Kidney (tissue), 14 donors: Measurements from ENCODE around the gene ADARB1. TPM values are rescaled to one million over a fixed set of nuclear protein-coding genes. Genes with fewer than 3 reads are reported as not detected.
A peak's percentile ranks its signal among the peaks of the same experiment; 100 is the strongest.

Source experiments
- DNase-seq, 5 donors: peaks; one replicate each; pipeline ENCODE4 v3.0.0-alpha.2; 2013 to 2020
- FAIRE-seq: peaks from 2 replicates; lab custom pipeline; 2012; peaks lifted over from hg19 to GRCh38; lab: Jason Lieb, UNC
- H3K27ac ChIP-seq, 2 donors: one replicate each; pipeline ENCODE4 v1.7.0; 2013; ENCODE audit warnings: low read depth in 2 of 2, low read length in 2 of 2, inconsistent platforms in 1 of 2
- H3K27me3 ChIP-seq: one replicate; pipeline ENCODE4 v1.7.1; 2013; ENCODE audit warnings: low read length, inconsistent platforms; ENCODE audit not compliant: control insufficient read depth, insufficient read depth
- H3K36me3 ChIP-seq, 3 donors: one replicate each; pipeline versions ENCODE4 v1.7.0 to v1.7.1; 2013; ENCODE audit warnings: low read length in 3 of 3, control low read depth in 1 of 3, inconsistent platforms in 1 of 3; ENCODE audit not compliant: insufficient read depth in 3 of 3, control insufficient read depth in 2 of 3
- H3K4me1 ChIP-seq, 3 donors: one replicate each; pipeline versions ENCODE4 v1.7.0 to v1.7.1; 2013; ENCODE audit warnings: low read length in 3 of 3, inconsistent platforms in 1 of 3, low read depth in 1 of 3; ENCODE audit not compliant: control insufficient read depth in 2 of 3, insufficient read depth in 2 of 3
- H3K4me3 ChIP-seq, 3 donors: one replicate each; pipeline versions ENCODE4 v1.7.0 to v1.8.1; 2013; ENCODE audit warnings: low read length in 3 of 3, control low read depth in 1 of 3, inconsistent platforms in 1 of 3
- H3K9ac ChIP-seq, 3 donors: one replicate each; pipeline versions ENCODE4 v1.7.0 to v1.7.1; 2013; ENCODE audit warnings: low read length in 3 of 3, control low read depth in 1 of 3, inconsistent platforms in 1 of 3
- H3K9me3 ChIP-seq, 3 donors: one replicate each; pipeline versions ENCODE4 v1.7.0 to v1.7.1; 2013; ENCODE audit warnings: low read length in 3 of 3, control low read depth in 1 of 3, inconsistent platforms in 1 of 3; ENCODE audit not compliant: control insufficient read depth in 2 of 3, insufficient read depth in 1 of 3
- intact Hi-C: fragments of 100-400 bp; cut with DNase I; formaldehyde crosslinking; loops from one replicate; pipeline ENCODE4 v1.11.1; 2022
- polyA plus RNA-seq: library from polyadenylated mRNA; stranded (reverse); fragments of 350-450 nt; fragmentation: Illumina TruSeq; extraction: RNeasy Lipid Tissue Mini Kit (QIAGEN cat#74804); gene quantifications from one replicate; pipeline ENCODE4 v1.2.3, GENCODE V29; 2014; ENCODE audit warnings: low read depth, low replicate concordance; ENCODE audit not compliant: insufficient read depth
- total RNA-seq: library from RNA; stranded (reverse); fragmentation: NEBNext Ultra II Directional; extraction: Animal tissue kit (Norgen Biotek cat#: 25700); gene quantifications from one replicate; pipeline ENCODE4 v1.2.1, GENCODE V29; 2021
- TF ChIP-seq, protein P1 (sequence below): IDR thresholded peaks from 3 replicates; pipeline ENCODE4 v1.5.1; 2012; ENCODE audit warnings: mild to moderate bottlenecking, moderate library complexity, borderline replicate concordance; ENCODE audit not compliant: insufficient read depth; ENCODE audit errors: extremely low read depth
- donor health status: control.
- donor health status: control.
- donor health status: control.
- donor health status: control.
- donor health status: control.
- donor health status: DM: yes; HTN: yes; CAD: no.
- donor health status: Normal renal cell carcinoma (clear cell type).

The ADARB1 gene
- total and polyA plus RNA-seq, 2 donors from 2014 or later = 6.7 to 34.9 TPM

DNA sequence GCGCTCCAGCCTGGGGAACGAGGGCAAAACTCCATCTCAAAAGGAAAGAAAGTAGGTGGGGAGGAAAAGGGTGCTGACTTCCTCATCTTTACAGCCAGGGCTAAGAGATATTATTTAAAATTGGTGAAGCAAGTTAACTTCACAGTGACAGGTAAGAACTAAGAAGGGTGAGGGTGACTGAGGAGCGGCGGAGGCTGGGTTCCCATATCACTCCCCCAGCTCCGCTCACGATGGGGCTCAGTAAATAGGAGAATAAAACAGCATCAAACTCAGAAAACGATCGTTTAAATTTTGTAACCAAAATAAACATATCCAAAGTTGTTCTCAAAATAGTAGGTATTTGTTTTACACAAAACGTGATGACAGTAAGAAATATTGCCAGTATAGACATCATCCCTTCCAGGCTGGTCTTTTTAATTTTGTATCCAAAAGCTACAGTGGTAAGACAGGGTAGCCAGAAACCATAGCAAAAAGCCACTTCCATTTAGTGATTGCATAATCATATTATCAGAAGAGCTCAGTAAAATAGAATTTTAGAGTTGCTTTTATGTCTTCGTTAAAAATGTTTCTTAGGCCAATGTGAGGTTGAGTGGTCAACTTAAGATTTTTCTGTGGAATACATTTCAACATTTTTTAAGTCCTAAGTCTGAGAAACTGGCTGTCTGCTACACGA, 26.2 kb upstream of the ADARB1 start:
- intact Hi-C loops = no loop called here
- Histone ChIP-seq H3K27me3 (no peaks in the 10 kb centered on the region), H3K9me3 (no peaks in the 10 kb centered on the region), H3K4me1 (no peaks in the 10 kb centered on the region), H3K36me3 (no peaks in the 10 kb centered on the region), H3K4me3 (no peak overlapping the region), H3K9ac (no peak overlapping the region), H3K27ac (no peak overlapping the region)
- TF ChIP-seq, protein P1, sequence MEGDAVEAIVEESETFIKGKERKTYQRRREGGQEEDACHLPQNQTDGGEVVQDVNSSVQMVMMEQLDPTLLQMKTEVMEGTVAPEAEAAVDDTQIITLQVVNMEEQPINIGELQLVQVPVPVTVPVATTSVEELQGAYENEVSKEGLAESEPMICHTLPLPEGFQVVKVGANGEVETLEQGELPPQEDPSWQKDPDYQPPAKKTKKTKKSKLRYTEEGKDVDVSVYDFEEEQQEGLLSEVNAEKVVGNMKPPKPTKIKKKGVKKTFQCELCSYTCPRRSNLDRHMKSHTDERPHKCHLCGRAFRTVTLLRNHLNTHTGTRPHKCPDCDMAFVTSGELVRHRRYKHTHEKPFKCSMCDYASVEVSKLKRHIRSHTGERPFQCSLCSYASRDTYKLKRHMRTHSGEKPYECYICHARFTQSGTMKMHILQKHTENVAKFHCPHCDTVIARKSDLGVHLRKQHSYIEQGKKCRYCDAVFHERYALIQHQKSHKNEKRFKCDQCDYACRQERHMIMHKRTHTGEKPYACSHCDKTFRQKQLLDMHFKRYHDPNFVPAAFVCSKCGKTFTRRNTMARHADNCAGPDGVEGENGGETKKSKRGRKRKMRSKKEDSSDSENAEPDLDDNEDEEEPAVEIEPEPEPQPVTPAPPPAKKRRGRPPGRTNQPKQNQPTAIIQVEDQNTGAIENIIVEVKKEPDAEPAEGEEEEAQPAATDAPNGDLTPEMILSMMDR = no peak
- DNase-seq = no peak
- no peak for FAIRE-seq

DNA sequence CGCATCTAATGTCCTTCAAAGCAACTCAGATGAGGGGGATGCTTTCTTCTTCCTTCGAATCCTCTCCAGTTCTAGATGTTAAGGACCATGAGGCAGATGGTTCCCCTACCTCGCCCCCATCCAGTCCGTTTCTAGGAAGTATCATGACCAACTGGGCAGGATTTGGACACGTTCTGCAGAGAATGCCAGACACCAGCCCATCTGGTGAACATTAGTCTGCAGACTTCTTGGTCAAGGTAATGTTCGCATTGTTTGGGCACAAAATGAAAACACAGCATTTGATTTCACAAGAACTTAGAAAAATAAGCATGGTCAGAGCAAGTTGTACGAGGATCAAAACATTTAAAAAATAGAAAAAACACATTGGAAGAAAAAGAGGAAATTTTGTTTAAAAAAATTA, 25.4 kb upstream of the ADARB1 start:
- H3K9me3 ChIP-seq = no peaks in the 10 kb centered on the region
- no peak for FAIRE-seq
- no peak overlapping the region for H3K27ac ChIP-seq
- intact Hi-C loops = no loop called here
- H3K4me1 ChIP-seq = no peaks in the 10 kb centered on the region
- no peak for DNase-seq
- no peaks in the 10 kb centered on the region for H3K36me3 ChIP-seq
- no peak overlapping the region for H3K9ac ChIP-seq
- no peak overlapping the region for H3K4me3 ChIP-seq
- no peaks in the 10 kb centered on the region for H3K27me3 ChIP-seq
- TF ChIP-seq, protein P1 = no peak

DNA sequence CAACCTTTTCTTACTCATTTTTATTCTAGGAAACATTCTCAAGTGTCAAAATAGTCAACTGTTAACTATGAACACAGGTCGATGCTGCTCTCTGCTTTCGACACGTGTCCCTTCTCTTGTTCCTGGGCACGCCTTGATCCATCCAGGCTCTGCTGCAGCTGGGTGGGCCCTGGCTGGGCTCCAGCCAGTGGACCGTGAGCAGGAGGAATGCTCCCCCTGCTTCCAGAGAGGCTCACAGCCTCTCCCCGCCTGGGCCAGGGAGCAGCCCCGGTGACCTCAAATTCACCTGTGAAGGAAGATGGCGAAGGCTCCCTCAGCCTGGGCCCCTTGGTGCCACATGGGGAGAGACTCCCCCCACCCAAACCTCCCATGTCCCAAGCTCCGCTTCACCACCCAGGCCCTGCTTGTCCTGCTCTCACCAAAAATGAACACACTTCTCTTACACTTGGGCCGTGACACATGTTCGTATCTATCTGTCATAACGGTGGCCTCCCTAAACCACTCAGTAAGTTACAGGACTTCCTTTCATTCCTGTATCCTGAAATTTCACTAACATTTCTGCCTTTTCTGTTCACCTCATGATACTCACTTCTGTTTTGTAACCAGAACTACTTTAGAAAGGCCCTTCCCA, 24.6 kb upstream of the ADARB1 start:
- TF ChIP-seq, protein P1 = no peak
- Histone ChIP-seq H3K9ac (no peak overlapping the region), H3K27ac (no peak overlapping the region), H3K36me3 (no peaks in the 10 kb centered on the region), H3K9me3 (no peaks in the 10 kb centered on the region), H3K4me3 (no peak overlapping the region), H3K4me1 (no peaks in the 10 kb centered on the region), H3K27me3 (no peaks in the 10 kb centered on the region)
- FAIRE-seq (no peak), DNase-seq (peak in 3 of 5 donors; percentile 61 to 86 (median 74))
- intact Hi-C loops = no loop called here
